ENCODE data around the gene MTR.
"Not testable (repeated sequence)": the region's sequence is repeated elsewhere in the genome, so short reads cannot be mapped to it uniquely, and the experiment has no call there.

The MTR gene

DNA sequence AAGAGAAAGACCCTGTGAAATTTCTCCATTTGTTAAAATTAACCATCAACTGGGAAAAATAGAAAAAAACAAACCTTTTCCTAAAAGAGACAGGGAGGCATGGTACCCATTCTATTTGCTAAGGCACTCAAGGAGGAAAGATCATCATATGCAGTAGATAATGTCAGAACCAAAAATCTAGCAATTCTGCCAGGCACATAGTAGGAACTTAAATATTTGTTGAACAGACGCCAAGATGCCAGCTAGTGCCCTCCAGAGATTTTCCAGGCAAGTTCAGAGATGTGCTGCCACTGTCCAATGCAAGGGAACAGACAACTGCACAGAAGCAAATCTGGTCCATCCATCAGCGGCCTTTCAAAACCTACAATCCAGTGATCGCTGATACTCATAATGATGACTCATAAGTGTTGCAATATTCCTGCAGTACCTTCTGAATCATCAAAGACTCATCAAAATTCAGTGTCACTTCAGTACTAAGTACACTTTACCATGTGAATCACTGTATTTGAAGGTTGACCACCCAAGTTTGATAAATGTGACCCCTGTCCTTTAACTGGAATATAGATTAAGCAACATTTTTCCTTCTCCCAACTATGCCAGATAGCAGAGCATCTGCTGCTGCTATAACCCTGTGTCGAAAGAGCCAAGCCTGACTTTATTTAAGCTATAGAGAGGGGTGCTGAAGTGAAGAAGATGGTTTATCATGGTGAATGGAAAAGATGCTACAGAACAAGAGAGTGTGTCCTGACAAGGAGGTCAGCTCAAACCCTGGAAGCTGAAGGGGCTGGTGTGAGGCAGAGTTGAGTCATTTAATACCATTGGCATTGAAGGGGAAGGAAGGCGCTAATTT is 110.0 kb downstream of the MTR start:
- DNase-seq (ENCODE audit: low read depth in 2 of 2): no peak

DNA sequence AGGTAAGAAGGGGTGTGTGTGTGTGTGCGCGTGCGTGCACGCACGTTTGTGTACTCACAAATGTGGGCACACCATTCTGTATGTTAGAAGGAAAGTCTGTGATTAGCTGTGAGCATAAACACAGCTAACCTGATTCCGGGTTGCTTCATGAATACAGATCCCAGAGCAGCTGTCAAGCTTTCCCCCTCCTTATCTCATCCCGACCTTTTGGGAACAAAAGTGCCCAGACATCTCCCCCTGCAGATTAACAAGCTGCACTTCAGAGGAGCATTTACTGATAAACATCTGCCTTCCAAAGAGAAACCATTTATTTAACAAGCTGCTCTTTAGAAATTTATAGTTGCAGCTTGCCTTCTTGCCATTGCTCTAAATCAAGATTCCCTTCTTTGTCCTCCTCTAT is 112.1 kb downstream of the MTR start:
- no peak for DNase-seq (ENCODE audit: low read depth in 2 of 2)

DNA sequence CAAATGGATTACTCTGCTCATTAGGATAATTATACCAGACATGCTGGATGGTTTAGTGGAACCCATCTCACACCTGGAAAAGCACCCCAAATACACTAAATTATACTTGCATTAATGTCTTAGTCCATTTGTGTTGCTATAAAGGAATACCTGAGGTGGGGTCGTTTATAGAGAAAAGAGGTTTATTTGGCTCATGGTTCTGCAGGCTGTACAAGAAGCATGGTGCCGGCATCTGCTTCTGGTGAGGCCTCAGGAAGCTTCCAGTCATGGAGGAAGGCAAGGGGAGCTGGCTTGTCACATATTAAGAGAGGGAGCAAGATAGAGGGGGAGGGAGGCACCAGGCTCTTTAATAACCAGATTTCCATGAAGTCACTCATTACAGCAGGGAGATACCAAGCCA is 113.6 kb downstream of the MTR start:
- no peak for DNase-seq (ENCODE audit: low read depth in 2 of 2)

DNA sequence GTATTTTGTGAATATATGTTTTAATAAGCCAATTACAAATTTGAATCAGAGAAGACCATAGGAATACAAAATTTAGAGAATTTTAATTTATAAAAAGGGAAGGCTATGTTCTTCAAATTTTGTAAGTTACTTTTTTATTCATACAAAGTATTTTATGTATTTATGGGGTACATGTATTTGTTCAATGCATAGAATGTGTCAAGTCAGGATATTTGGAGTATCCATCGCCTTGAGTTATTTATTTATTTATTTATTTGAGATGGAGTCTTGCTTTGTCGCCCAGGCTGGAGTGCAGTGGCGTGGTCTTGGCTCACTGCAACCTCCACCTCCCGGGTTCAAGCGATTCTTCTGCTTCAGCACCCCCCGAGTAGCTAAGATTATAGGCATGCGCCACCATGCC is 116.0 kb downstream of the MTR start:
- DNase-seq (ENCODE audit: low read depth in 2 of 2): not testable (repeated sequence)

DNA sequence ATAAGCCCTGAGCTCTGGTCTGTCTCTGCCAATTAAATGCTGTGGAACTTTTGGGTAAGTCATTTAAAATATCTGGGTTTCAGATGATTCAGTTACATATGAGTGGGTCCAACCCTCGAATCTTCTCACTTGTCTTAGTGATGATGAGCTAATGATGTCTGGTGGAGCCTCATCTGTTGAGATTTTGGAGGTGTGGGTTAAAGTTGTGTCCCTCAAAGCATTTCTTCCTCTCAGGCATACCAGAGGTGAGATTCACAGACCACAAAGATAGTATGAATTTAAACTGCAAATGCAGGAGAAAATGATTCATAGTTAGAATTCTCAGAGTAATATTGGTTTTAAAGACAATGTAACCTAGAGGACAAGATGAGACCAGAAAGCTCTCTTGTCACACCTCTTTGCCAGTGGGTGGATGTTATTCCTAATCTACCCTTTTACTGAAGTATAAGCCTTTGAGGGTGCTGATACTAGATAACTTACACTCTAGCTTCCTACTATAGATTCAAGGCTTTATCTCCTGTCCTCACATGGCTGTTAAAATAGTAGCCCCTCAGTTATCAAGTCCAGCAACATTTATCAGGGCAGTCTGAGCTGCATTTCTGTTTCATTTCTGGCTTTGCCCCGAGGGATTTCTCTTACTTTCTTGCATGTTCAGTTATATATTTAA is 118.4 kb downstream of the MTR start:
- DNase-seq (ENCODE audit: low read depth in 2 of 2): no peak

DNA sequence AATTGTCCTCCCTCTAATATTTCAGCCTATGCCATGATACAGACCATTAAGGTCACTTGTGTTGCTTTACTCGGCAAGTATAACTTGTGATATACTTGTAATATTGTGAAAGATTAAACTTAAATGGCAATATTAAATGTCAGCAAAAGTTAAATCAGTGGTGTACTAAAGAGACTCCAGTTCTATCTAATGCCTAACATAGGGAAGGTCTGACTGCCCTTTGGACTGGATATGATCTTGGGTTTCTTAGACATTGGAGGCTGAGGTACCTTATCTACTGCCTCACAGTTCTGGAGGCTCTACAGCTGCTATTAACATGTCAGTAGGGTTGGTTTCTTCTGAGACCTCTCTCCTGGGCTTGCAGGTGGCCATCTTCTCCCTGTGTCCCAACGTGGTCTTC is 119.3 kb downstream of the MTR start:
- DNase-seq (ENCODE audit: low read depth in 2 of 2): no peak

DNA sequence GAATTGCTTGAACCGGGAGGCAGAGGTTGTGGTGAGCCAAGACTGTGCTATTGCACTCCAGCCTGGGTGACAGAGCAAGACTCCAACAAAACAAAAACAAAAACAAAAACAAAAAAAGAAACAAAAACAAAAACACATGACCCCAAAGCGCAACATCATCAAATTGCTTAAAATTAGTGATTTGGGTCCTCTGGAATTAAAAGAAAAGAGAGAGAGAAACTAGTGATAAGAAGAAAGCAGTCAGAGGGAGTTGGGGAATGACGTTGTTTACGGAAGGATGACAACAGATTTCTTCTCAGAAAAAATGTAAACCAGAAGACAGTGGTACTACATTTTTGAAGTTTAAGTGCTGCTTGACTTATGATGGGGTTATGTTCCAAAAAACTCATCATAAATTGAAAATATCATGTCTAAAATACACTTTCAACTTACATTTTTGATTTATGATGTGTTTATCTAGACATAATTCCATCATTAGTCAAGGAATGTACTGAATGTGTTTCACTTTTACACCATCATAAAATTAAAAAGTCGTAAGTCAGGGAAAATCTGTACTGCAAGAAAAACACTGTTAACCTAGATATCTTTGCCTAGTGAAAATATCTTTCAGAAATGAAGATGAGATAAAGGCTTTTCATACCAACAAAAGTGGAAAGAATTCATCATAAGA is 121.2 kb downstream of the MTR start:
- no peak for DNase-seq (ENCODE audit: low read depth in 2 of 2)

DNA sequence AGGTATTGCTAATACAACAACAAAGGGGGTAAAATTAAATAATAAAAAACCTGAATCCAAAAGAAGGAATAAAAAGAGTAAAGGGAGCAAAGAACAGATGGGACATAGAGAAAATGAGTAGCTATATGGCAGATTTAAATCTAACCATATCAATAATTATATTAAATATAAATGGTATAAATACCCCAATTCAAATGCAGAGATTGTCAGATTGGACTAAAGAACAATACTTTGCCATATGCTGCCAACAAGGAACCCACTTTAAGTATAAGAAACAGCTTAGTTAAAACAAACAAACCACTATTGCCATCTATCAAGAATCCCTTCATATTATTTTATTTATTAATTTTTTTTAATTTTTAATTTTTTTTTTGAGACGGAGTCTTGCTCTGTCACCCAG is 122.4 kb downstream of the MTR start:
- no peak for DNase-seq (ENCODE audit: low read depth in 2 of 2)

DNA sequence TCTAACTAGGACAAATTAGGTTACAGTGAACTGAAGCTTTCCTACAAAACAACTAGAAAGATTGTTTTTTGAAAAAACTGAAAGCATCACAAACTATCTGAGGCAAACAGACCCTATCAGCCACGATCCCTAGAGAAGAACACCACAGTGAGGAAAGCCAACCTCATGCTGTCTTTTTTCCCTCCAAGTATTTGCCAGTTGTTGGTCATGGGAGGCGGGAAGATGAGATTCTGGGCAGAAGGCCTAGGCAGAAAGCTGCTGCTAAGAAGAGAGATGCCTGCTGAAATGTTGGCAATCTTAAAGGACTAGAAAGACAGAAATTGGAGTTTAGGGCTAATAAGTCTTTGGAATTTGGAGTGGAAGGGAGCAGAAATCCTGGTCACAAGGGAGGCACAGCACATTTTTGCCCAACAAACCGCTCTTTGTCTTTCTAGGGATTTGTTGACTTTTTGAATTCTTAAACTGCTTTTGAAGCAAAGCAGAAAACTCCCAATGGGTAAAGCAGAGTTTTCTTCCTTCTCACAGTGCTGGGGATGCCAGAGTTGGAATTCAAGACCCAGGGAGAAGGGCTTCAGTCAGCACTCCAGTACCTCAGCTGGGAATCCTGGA is 125.3 kb downstream of the MTR start:
- DNase-seq (ENCODE audit: low read depth in 2 of 2): no peak

DNA sequence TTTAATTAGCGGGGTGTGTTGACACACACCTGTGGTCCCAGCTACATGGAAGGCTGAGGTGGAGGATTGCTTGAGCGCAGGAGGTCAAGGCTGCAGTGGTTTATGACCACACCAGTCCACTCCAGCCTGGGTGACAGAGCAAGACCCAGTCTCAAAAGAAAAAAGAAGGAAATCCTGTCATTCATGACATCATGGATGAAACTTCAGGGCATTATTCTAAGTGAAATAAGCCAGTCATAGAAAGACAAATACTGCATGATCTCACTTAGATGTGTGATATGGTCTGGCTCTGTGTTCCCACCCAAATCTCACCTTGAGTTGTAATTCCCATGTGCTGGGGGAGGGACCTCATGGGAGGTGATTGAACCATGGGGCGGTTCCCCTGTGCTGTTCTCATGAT is 126.5 kb downstream of the MTR start:
- DNase-seq (ENCODE audit: low read depth in 2 of 2): no peak

DNA sequence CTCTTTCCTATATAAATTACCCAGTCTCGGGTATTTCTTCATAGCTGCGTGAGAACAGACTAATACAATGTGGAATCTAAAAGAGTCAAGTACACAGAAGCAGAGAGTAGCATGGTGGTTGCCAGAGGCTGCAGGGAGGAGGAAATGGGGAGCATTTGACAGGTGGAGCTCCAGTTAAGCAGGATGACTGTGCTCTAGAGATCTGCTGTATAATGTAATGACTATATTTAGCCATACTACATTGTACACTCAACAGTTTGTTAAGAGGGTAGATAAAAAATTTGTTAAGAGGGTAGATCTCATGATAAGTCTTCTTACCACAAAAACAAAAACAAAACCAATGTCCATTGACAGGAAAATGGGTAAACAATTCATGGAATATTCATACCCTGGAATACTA is 127.1 kb downstream of the MTR start:
- no peak for DNase-seq (ENCODE audit: low read depth in 2 of 2)

DNA sequence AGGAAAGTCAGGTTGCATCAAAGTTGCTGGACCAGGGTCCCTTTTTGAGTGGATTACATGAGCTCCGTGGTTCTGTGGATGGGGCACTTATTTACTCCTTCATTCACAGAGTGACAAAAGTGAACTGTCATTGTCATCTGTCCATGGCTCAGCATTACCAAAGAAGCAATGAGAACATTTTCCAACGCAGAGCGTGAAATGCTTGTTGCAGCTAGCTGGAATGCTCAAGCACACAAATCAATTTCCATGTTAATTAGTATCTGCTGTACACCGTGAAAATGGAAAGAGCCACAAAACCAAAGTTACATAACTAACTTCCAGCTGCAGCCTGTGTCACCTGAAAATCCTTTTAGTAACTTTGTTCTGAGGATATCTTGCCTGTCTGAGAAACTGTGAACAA is 130.3 kb downstream of the MTR start:
- no peak for DNase-seq (ENCODE audit: low read depth in 2 of 2)

DNA sequence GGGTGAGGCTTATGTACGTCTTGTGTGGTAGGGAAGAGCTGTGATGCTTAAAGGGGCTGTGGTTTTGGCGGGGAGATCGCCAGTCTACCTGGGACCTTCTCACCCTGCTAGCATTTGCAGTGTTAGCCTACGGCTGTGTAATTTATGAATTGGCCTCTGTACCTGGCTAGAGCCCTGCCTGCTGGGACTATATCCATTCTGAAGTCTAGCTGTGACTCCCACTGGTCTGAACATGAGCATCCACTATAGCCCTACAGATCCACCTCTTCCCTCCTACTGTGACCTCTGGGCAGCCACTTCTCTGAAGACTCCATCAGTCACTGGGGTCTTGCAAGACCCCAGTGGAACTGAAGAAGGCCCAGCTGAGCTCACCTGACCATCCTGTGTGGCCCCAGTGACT is 135.4 kb downstream of the MTR start:
- DNase-seq (ENCODE audit: low read depth in 2 of 2): no peak

DNA sequence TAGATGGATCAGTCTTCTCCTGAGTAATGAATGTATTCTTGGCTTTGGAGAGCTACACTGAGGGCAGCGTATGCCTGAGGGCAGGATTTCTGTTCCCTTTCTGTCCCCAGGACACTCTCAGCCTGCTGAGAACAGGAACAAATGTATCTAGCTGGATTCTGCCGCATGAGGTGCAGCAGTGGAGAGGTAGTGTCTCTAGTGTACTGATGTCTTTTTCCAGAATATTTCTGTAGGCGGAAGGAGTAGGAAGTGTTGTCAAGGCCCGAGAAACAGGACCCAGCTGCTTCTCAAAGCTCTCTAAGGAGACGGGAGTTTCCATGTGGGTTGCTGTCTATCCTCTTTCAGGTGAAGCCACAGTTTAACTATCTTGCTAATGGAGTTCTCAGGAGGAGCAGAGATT is 143.7 kb downstream of the MTR start:
- DNase-seq (ENCODE audit: low read depth in 2 of 2): no peak

DNA sequence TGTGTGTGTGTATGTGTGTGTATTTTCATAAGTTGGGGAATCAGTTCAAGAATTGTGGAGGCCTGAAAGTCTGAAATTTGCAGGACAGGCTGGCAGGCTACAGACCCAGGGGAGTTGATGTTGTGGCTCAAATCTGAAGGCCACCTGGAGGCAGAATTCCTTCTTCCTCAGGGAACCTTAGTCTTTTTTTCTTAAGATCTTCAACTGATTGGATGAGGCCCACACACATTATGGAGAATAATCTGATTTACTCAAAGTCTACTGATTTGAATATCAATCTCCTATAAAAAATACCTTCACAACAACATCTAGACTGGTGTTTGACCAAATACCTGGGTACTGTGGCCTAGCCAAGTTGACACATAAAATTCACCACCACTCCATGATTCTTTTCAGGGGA is 147.3 kb downstream of the MTR start:
- no peak for DNase-seq (ENCODE audit: low read depth in 2 of 2)

DNA sequence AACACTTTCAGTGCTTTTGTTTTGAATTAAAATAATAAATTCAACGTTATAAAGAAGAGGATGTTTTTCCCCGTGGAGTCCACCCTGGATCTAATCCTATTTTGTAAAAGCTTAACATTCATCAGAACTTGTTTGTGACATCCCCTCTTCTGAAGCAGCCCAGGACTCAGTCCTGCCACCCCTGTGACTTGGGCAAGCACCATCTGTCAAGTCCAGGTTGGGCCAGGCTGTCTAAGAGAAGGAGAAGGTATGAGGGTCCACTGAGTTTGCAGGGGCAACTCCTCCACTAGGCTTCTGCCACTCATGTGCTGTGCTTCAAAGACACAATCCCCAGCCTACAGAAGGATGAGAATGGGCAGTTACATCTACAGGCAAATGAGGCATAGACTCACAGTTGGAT is 149.5 kb downstream of the MTR start:
- no peak for DNase-seq (ENCODE audit: low read depth in 2 of 2)

DNA sequence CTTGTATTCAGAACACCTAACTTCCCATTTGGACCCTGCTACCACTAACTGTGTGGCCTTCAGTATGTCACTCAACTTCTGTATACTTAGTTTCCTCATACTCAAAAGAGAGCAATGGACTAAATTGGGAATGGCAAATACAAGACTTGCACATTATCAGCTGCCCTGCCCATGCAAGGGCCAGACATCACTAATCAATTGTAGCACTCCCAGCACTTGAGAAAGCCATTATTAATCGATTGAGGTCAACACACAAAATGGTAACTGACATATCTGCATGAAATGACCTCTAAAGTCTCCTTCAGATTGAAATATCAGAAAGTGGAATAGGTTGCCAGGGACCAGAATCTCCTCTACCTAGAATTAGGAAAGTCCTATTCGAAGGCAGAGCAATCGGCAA is 149.9 kb downstream of the MTR start:
- DNase-seq (ENCODE audit: low read depth in 2 of 2): no peak

DNA sequence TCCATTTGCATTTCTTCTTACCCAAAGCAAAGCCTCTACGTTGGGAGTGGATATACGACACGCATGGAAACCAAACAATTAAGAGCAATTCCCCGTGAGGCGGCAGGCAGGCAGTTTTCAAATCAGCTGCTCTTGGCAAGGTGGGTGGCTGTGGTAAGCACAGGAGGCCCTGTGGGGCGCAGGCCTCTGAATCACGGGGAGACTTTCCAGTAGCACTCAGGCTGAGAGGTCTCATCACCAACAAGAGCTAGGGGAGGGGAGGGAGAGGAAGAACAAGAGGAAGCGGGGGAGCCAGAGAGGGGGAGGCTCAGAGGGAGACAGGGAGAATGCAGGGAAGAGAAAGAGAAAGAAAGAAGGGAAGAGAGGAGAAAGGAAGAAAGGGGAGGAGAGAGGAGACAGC is 152.7 kb downstream of the MTR start:
- peak in 1 of 2 donors; percentile 4 for DNase-seq (ENCODE audit: low read depth in 2 of 2)

DNA sequence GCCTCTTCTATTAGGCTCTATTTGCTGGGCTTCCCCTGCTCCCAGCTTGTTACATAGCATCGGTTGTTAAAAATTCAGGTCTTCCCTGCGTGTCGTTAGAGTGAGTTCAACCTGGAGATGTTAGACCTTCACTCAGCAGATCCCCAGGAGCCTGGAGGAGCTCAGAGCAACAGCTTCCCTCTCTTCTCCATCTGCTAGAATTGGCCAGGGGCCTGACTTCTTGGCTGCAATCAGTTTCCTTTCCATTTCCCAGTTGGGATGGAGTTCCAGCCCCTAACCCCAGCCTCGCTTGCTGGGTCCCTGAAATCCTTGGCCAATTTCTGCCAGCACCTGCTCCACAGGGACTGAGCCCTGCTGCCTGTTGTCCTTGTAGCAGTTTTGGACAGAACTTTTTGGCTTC is 153.3 kb downstream of the MTR start:
- DNase-seq (ENCODE audit: low read depth in 2 of 2): no peak

DNA sequence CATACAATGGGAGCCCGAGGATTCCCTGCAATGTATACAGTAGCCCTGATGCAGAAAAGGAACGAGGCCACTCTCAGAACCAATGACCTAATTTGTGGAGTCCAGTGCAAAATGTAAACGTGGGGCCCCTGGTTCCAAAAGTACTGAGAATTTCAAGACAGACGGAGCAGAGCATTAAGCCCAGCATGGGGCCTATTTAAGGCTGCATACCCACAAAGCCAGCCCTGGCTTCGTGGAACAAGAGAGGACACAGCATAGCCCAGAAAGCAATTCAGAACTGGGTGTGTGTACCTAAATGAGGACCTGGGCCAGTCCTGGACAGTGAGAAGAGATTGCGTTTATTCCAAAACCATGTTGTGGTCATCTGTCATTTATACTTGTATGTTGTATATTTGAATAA is 153.9 kb downstream of the MTR start:
- no peak for DNase-seq (ENCODE audit: low read depth in 2 of 2)

DNA sequence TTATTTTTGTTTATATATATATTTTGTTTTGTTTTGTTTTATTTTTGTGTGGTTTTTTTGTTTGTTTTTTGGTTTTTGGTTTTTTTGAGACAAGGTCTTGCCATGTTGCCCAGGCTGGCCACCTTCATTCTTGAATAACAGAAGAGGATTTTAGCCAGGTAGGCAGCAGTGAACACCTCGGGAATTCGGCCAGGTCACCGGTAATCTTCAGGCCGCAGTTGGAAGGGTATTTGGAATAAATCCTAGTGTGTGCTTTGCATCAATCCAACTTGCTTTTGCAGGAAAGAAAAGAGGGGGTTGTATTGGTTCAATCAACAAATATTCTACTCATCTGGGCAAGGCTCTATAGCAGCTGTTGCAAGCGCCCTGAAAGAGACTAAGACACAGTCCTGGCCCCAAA is 155.3 kb downstream of the MTR start:
- DNase-seq (ENCODE audit: low read depth in 2 of 2): no peak

DNA sequence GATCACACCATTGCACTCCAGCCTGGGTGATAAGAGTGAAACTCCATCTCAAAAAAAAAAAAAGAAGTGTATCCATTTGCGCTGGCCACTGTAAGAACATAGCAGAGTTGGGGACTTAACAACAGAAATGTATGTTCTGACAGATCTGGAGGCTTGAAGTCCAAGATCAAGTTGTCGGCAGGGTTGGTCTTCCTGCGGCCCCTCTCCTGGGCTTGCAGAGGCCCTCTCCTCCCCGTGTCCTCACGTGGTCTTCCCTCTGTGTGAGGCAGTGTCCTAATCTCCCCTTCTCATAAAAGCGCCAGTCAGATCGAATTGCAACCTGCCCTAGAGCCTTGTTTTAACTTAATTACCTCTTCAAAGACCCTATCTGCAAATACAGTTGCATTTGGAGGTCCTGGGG is 156.6 kb downstream of the MTR start:
- DNase-seq (ENCODE audit: low read depth in 2 of 2): no peak

All from stimulated activated CD8-positive, alpha-beta memory T cell treated with anti-CD3 and anti-CD28 coated beads, Interleukin-2, amount 100 ng/mL, for 48 hours (primary cell).